Skeletal muscle cell (primary cell): ENCODE measurements around the gene TSSC4.
A peak's percentile ranks its signal among the peaks of the same experiment; 100 is the strongest.

Experiments
- DNase-seq: peaks from one replicate; pipeline ENCODE4 v3.0.0-alpha.2; 2010; ENCODE audit warnings: low read depth
- H3K4me3 ChIP-seq: 2 replicates; pipeline ENCODE4 v1.5.1; 2011; ENCODE audit warnings: low read depth, mild to moderate bottlenecking, control low read depth, low read length, moderate library complexity

TSSC4 gene

GRCh38 chr11:2368178-2368850 is 32.2 kb upstream of the TSSC4 start:
- H3K4me3 ChIP-seq, result no peak overlapping the region
- DNase-seq, result no peak

- no peak for DNase-seq
These were observed 31.7 kb upstream of the TSSC4 start for GRCh38 chr11:2368851-2369180.

GRCh38 chr11:2369320-2369719 is 31.2 kb upstream of the TSSC4 start:
- H3K4me3 ChIP-seq, result no peak overlapping the region
- DNase-seq, result no peak

More at GRCh38 chr11:2368851-2369180, 31.7 kb upstream of the TSSC4 start:
- no peak overlapping the region for H3K4me3 ChIP-seq

- DNase-seq, result no peak
- no peak overlapping the region for H3K4me3 ChIP-seq
These were observed 30.7 kb upstream of the TSSC4 start for GRCh38 chr11:2369896-2370295.

GRCh38 chr11:2374456-2375201 is 25.9 kb upstream of the TSSC4 start:
- no peak overlapping the region for H3K4me3 ChIP-seq
- no peak for DNase-seq

- no peak for DNase-seq
- no peak overlapping the region for H3K4me3 ChIP-seq
These were observed 25.2 kb upstream of the TSSC4 start for GRCh38 chr11:2375341-2375853.

- H3K4me3 ChIP-seq, result no peak overlapping the region
- DNase-seq, result no peak
These were observed 24.5 kb upstream of the TSSC4 start for GRCh38 chr11:2375964-2376551.

GRCh38 chr11:2376751-2377451 is 23.6 kb upstream of the TSSC4 start, which contains the start of gene CD81:
TSS of gene CD81 (plus strand) at chr11:2377310. CDS start at chr11:2377550, 240 bp downstream.
- DNase-seq, result no peak
- peak within 1 kb of the TSS; percentile 82 for H3K4me3 ChIP-seq

GRCh38 chr11:2377511-2378443 is 22.8 kb upstream of the TSSC4 start:
- H3K4me3 ChIP-seq, result peak overlapping the region; percentile 82
- DNase-seq, result no peak

GRCh38 chr11:2378527-2379210 is 21.9 kb upstream of the TSSC4 start:
- DNase-seq, result no peak

GRCh38 chr11:2379466-2380174 is 20.9 kb upstream of the TSSC4 start:
- H3K4me3 ChIP-seq, result peak overlapping the region; percentile 82
- DNase-seq, result no peak

More at GRCh38 chr11:2378527-2379210, 21.9 kb upstream of the TSSC4 start:
- H3K4me3 ChIP-seq, result peak overlapping the region; percentile 82

GRCh38 chr11:2380396-2380795 is 20.2 kb upstream of the TSSC4 start:
- no peak for DNase-seq
- H3K4me3 ChIP-seq, result no peak overlapping the region

- no peak for DNase-seq
- no peak overlapping the region for H3K4me3 ChIP-seq
These were observed 19.7 kb upstream of the TSSC4 start for GRCh38 chr11:2380807-2381350.

- DNase-seq, result no peak
- H3K4me3 ChIP-seq, result no peak overlapping the region
These were observed 18.9 kb upstream of the TSSC4 start for GRCh38 chr11:2381494-2382128.

GRCh38 chr11:2382129-2382517 is 18.4 kb upstream of the TSSC4 start:
- H3K4me3 ChIP-seq, result no peak overlapping the region
- DNase-seq, result no peak

- no peak for DNase-seq
- H3K4me3 ChIP-seq, result no peak overlapping the region
These were observed 17.4 kb upstream of the TSSC4 start for GRCh38 chr11:2382936-2383851.
